WTC11 (cell line): ENCODE measurements around the gene SLC39A6. TPM values are rescaled to one million over a fixed set of nuclear protein-coding genes. Genes with fewer than 3 reads are reported as not detected.

ENCODE experiments used
- ATAC-seq: fragments of 200-7000 bp; cut with Tn5 transposase; 2 replicates; pipeline ENCODE4 v1.10.0; 2021; ENCODE audit warnings: mild to moderate bottlenecking, moderate library complexity
- CTCF ChIA-PET: fragments of 300-600 bp; sonication (Branson Sonifier 250); formaldehyde crosslinking; loops from one replicate; lab custom pipeline; 2021; ENCODE audit warnings: antibody characterized with exemption; lab: Charles Lee
- POLR2A ChIA-PET: fragments of 350-600 bp; sonication (Branson Sonifier 250); formaldehyde crosslinking; loops from one replicate; lab custom pipeline; 2021; ENCODE audit warnings: antibody characterized with exemption; lab: Charles Lee
- DNase-seq: peaks from one replicate; pipeline ENCODE4 v3.0.0; 2021; ENCODE audit warnings: low spot score
- H3K27ac Mint-ChIP-seq: 2 replicates; pipeline ENCODE4 v1.8.0; 2021; ENCODE audit warnings: mixed read lengths
- H3K27me3 Mint-ChIP-seq: 2 replicates; pipeline ENCODE4 v1.8.0; 2021; ENCODE audit warnings: low read depth, mild to moderate bottlenecking, moderate library complexity, mixed read lengths
- H3K36me3 Mint-ChIP-seq: 2 replicates; pipeline ENCODE4 v1.8.0; 2021; ENCODE audit warnings: mixed read lengths
- H3K4me1 Mint-ChIP-seq: 2 replicates; pipeline ENCODE4 v1.8.0; 2022; ENCODE audit warnings: mixed read lengths
- H3K4me3 Mint-ChIP-seq: 2 replicates; pipeline ENCODE4 v1.8.0; 2021; ENCODE audit warnings: mild to moderate bottlenecking, moderate library complexity, mixed read lengths
- H3K9me3 Mint-ChIP-seq: 2 replicates; pipeline ENCODE4 v1.8.0; 2021; ENCODE audit warnings: mixed read lengths
- AFF4 ChIP-seq: sonication (generic); formaldehyde crosslinking; IDR thresholded peaks from 2 replicates; pipeline ENCODE4 v1.8.1; 2023; ENCODE audit warnings: mild to moderate bottlenecking, missing genetic modification reagents, borderline replicate concordance
- AR ChIP-seq: fragments of 250-450 bp; sonication (Bioruptor Pico); IDR thresholded peaks from 2 replicates; pipeline ENCODE4 v1.9.0; 2021; ENCODE audit warnings: mild to moderate bottlenecking
- E2F5 ChIP-seq: sonication (generic); formaldehyde crosslinking; IDR thresholded peaks from 2 replicates; pipeline ENCODE4 v1.8.1; 2022; ENCODE audit warnings: mild to moderate bottlenecking, moderate library complexity, missing genetic modification reagents
- FOXJ3 ChIP-seq: sonication (generic); formaldehyde crosslinking; IDR thresholded peaks from 2 replicates; pipeline ENCODE4 v1.9.0; 2021; ENCODE audit warnings: missing genetic modification reagents, mild to moderate bottlenecking, borderline replicate concordance
- JAZF1 ChIP-seq: fragments of 250-450 bp; sonication (Bioruptor Pico); IDR thresholded peaks from 2 replicates; pipeline ENCODE4 v1.9.0; 2021; ENCODE audit warnings: moderate library complexity, mild to moderate bottlenecking, inconsistent platforms
- OVOL2 ChIP-seq: fragments of 250-450 bp; sonication (Bioruptor Pico); IDR thresholded peaks from 2 replicates; pipeline ENCODE4 v1.9.0; 2021; ENCODE audit warnings: mild to moderate bottlenecking, borderline replicate concordance
- TEAD1 ChIP-seq: sonication (generic); formaldehyde crosslinking; IDR thresholded peaks from 2 replicates; pipeline ENCODE4 v1.8.0; 2022; ENCODE audit warnings: mild to moderate bottlenecking, missing genetic modification reagents
- USF2 ChIP-seq: sonication (generic); formaldehyde crosslinking; IDR thresholded peaks from 2 replicates; pipeline ENCODE4 v1.8.1; 2023; ENCODE audit warnings: mild to moderate bottlenecking, missing genetic modification reagents, moderate library complexity
- ZBTB21 ChIP-seq: sonication (generic); formaldehyde crosslinking; IDR thresholded peaks from 2 replicates; pipeline ENCODE4 v1.8.1; 2023; ENCODE audit warnings: mild to moderate bottlenecking, missing genetic modification reagents, borderline replicate concordance
- ZNF121 ChIP-seq: sonication (generic); formaldehyde crosslinking; IDR thresholded peaks from 2 replicates; pipeline ENCODE4 v1.8.0; 2023; ENCODE audit warnings: missing genetic modification reagents
- ZNF396 ChIP-seq: fragments of 250-450 bp; sonication (Bioruptor Pico); IDR thresholded peaks from 2 replicates; pipeline ENCODE4 v1.8.0; 2021; ENCODE audit warnings: mild to moderate bottlenecking, moderate library complexity, borderline replicate concordance
- total RNA-seq: library from RNA; stranded (reverse); gene quantifications from 3 replicates; pipeline ENCODE4 v1.2.3, GENCODE V29; 2021
- TF ChIP-seq, protein P1 (sequence below): sonication (generic); formaldehyde crosslinking; IDR thresholded peaks from 2 replicates; pipeline ENCODE4 v1.8.1; 2022; ENCODE audit warnings: low read depth, mild to moderate bottlenecking, moderate library complexity, missing genetic modification reagents, borderline replicate concordance
- TF ChIP-seq, protein P2 (sequence below): sonication (generic); formaldehyde crosslinking; IDR thresholded peaks from 2 replicates; pipeline ENCODE4 v1.8.0; 2023; ENCODE audit warnings: missing genetic modification reagents
- TF ChIP-seq, protein P3 (sequence below): sonication (generic); formaldehyde crosslinking; IDR thresholded peaks from 2 replicates; pipeline ENCODE4 v1.8.1; 2023; ENCODE audit warnings: mild to moderate bottlenecking, missing genetic modification reagents

The SLC39A6 gene
- total RNA-seq, 1 experiment from 2014 or later: 29.2 TPM

GRCh38 chr18:36135264-36135663, 6.1 kb upstream of the SLC39A6 start:
- Mint-ChIP-seq H3K4me1 (peaks cover 26% of the 10 kb centered on the region), H3K9me3 (no peaks in the 10 kb centered on the region), H3K27ac (no peak overlapping the region), H3K36me3 (peaks cover 46% of the 10 kb centered on the region), H3K4me3 (no peak overlapping the region), H3K27me3 (no peaks in the 10 kb centered on the region)
- TF ChIP-seq ZNF396 (CRISPR knock-in tag) (no peak), JAZF1 (CRISPR knock-in tag) (no peak), OVOL2 (CRISPR knock-in tag) (no peak), AR (CRISPR knock-in tag) (no peak), ZNF121 (no peak), USF2 (CRISPR knock-in tag) (no peak), TEAD1 (CRISPR knock-in tag) (no peak), FOXJ3 (CRISPR knock-in tag) (no peak), AFF4 (CRISPR knock-in tag) (no peak), E2F5 (no peak), ZBTB21 (CRISPR knock-in tag) (no peak)
- TF ChIP-seq, protein P1, sequence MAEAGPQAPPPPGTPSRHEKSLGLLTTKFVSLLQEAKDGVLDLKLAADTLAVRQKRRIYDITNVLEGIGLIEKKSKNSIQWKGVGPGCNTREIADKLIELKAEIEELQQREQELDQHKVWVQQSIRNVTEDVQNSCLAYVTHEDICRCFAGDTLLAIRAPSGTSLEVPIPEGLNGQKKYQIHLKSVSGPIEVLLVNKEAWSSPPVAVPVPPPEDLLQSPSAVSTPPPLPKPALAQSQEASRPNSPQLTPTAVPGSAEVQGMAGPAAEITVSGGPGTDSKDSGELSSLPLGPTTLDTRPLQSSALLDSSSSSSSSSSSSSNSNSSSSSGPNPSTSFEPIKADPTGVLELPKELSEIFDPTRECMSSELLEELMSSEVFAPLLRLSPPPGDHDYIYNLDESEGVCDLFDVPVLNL: no peak
- TF ChIP-seq, protein P2, sequence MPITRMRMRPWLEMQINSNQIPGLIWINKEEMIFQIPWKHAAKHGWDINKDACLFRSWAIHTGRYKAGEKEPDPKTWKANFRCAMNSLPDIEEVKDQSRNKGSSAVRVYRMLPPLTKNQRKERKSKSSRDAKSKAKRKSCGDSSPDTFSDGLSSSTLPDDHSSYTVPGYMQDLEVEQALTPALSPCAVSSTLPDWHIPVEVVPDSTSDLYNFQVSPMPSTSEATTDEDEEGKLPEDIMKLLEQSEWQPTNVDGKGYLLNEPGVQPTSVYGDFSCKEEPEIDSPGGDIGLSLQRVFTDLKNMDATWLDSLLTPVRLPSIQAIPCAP (CRISPR knock-in tag): no peak
- TF ChIP-seq, protein P3, sequence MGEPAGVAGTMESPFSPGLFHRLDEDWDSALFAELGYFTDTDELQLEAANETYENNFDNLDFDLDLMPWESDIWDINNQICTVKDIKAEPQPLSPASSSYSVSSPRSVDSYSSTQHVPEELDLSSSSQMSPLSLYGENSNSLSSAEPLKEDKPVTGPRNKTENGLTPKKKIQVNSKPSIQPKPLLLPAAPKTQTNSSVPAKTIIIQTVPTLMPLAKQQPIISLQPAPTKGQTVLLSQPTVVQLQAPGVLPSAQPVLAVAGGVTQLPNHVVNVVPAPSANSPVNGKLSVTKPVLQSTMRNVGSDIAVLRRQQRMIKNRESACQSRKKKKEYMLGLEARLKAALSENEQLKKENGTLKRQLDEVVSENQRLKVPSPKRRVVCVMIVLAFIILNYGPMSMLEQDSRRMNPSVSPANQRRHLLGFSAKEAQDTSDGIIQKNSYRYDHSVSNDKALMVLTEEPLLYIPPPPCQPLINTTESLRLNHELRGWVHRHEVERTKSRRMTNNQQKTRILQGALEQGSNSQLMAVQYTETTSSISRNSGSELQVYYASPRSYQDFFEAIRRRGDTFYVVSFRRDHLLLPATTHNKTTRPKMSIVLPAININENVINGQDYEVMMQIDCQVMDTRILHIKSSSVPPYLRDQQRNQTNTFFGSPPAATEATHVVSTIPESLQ (CRISPR knock-in tag): no peak
- POLR2A ChIA-PET: no interaction called here
- no peak for DNase-seq
- CTCF ChIA-PET: no interaction called here
- ATAC-seq: no peak
